ENCODE measurements around the gene GRID2IP. TPM values are rescaled to one million over a fixed set of nuclear protein-coding genes. Genes with fewer than 3 reads are reported as not detected.

Gene GRID2IP
- total and polyA plus RNA-seq, 2 of the 13 experiments (the other 11 are each of a cell fraction or from before 2014, with no cell fraction given), result 0.03 TPM; not detected in 1

DNA sequence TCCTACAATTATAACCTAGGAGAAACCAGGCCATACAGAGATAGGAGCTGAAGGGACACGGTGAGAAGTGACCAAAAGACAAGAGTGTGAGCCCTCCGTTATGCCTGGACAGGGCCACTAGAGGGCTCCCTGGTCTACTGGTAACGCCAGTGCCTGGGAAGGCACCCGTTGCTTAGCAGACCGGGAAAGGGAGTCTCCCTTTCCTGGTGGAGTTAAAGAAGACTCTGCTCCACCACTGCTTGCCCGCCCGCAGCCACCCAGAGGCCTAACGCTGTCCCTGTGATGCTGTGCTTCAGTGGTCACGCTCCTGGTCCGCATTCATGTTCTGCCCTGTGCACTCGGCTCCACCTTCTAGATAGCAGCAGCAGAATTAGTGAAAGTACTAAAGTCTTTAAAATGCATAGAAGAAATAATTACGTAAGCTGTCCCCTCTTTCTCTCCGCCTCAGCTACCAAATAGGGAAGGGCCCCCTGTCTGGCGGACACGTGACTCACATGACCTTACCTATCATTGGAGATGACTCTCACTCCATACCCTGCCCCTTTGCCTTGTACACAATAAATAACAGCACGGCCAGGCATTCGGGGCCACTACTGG lies 34.8 kb downstream of the GRID2IP start (continued):
- TF ChIP-seq, protein P1, sequence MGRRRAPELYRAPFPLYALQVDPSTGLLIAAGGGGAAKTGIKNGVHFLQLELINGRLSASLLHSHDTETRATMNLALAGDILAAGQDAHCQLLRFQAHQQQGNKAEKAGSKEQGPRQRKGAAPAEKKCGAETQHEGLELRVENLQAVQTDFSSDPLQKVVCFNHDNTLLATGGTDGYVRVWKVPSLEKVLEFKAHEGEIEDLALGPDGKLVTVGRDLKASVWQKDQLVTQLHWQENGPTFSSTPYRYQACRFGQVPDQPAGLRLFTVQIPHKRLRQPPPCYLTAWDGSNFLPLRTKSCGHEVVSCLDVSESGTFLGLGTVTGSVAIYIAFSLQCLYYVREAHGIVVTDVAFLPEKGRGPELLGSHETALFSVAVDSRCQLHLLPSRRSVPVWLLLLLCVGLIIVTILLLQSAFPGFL (CRISPR knock-in tag; IDR thresholded peaks at IDR 0.05), result no peak
- TF ChIP-seq BHLHE40 (IDR thresholded peaks at IDR 0.05; ENCODE audit: low read length) (no peak), ZNF335 (CRISPR knock-in tag; IDR thresholded peaks at IDR 0.05) (no peak), ZBTB20 (CRISPR knock-in tag; IDR thresholded peaks at IDR 0.05; ENCODE audit: borderline replicate concordance, low read depth) (no peak), THAP11 (CRISPR knock-in tag; IDR thresholded peaks at IDR 0.05) (peak; percentile 66; the same call in 1 of the 2 replicates), GATA4 (IDR thresholded peaks at IDR 0.05; ENCODE audit: borderline replicate concordance, low read depth) (no peak), FOXA1 (IDR thresholded peaks at IDR 0.05) (no peak), FOXA1 (CRISPR knock-in tag; IDR thresholded peaks at IDR 0.05) (no peak), NFKBIZ (CRISPR knock-in tag; IDR thresholded peaks at IDR 0.05) (0 out of 2 replicates have a peak, but pooled peaks have one; percentile 44), ZNF350 (CRISPR knock-in tag; IDR thresholded peaks at IDR 0.05; ENCODE audit: borderline replicate concordance, low read depth) (no peak; the same call in 1 of the 2 replicates), ZSCAN9 (CRISPR knock-in tag; IDR thresholded peaks at IDR 0.05; ENCODE audit: borderline replicate concordance) (0 out of 2 replicates have a peak, but pooled peaks have one; percentile 43), MAZ (IDR thresholded peaks at IDR 0.05; ENCODE audit: borderline replicate concordance, low read depth, low read length) (no peak), MAZ (CRISPR knock-in tag; IDR thresholded peaks at IDR 0.05; ENCODE audit: low read depth) (no peak), ZNF891 (CRISPR knock-in tag; IDR thresholded peaks at IDR 0.05) (no peak), ATF1 (CRISPR knock-in tag; IDR thresholded peaks at IDR 0.05) (no peak), ZNF12 (CRISPR knock-in tag; IDR thresholded peaks at IDR 0.05) (no peak), ZFAT (CRISPR knock-in tag; conservative IDR thresholded peaks at IDR 0.05) (no peak), MAFG (CRISPR knock-in tag; IDR thresholded peaks at IDR 0.05) (no peak), RFX5 (IDR thresholded peaks at IDR 0.05; ENCODE audit: low read depth, low read length) (no peak), ZNF451 (CRISPR knock-in tag; IDR thresholded peaks at IDR 0.05) (no peak), RXRB (CRISPR knock-in tag; IDR thresholded peaks at IDR 0.05; ENCODE audit: borderline replicate concordance) (peak; percentile 36; the same call in 1 of the 2 replicates), ZNF20 (CRISPR knock-in tag; IDR thresholded peaks at IDR 0.05) (no peak), ZNF292 (CRISPR knock-in tag; IDR thresholded peaks at IDR 0.05; ENCODE audit: borderline replicate concordance, low read depth) (0 out of 2 replicates have a peak, but pooled peaks have one; percentile 27), MXD3 (CRISPR knock-in tag; IDR thresholded peaks at IDR 0.05) (no peak), MXI1 (IDR thresholded peaks at IDR 0.05; ENCODE audit: borderline replicate concordance, low read depth, low read length) (no peak), FOXA3 (CRISPR knock-in tag; IDR thresholded peaks at IDR 0.05) (0 out of 2 replicates have a peak, but pooled peaks have one; percentile 22), ZBTB37 (CRISPR knock-in tag; IDR thresholded peaks at IDR 0.05) (no peak), ZMYM3 (CRISPR knock-in tag; IDR thresholded peaks at IDR 0.05) (no peak; the same call in 1 of the 2 replicates), ZNF235 (CRISPR knock-in tag; IDR thresholded peaks at IDR 0.05; ENCODE audit: borderline replicate concordance) (no peak)
- TF ChIP-seq, protein P2, sequence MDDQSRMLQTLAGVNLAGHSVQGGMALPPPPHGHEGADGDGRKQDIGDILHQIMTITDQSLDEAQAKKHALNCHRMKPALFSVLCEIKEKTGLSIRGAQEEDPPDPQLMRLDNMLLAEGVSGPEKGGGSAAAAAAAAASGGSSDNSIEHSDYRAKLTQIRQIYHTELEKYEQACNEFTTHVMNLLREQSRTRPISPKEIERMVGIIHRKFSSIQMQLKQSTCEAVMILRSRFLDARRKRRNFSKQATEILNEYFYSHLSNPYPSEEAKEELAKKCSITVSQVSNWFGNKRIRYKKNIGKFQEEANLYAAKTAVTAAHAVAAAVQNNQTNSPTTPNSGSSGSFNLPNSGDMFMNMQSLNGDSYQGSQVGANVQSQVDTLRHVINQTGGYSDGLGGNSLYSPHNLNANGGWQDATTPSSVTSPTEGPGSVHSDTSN (CRISPR knock-in tag; IDR thresholded peaks at IDR 0.05; ENCODE audit: borderline replicate concordance), result no peak
